ENCODE data around the gene HLTF.

GRCh38 chr3:148991219-148992026, 94.9 kb downstream of the HLTF start, which contains the start of gene GYG1:
- TF ChIP-seq CTCF (IDR thresholded peaks at IDR 0.05) (peak in 2 of 6 experiments; percentile 19 to 28), POLR2A (IDR thresholded peaks at IDR 0.05) (peak in 2 of 4 donors; percentile 83 to 86)
